Ovary (tissue), 3 donors: ENCODE results near the gene TMEM151B.

Source experiments
- CTCF ChIP-seq, 3 donors: fragments of 450-650 bp in 2 of 3; fragments of 200-600 bp in 1 of 3; IDR thresholded peaks; one replicate each; pipeline versions ENCODE4 v1.5.1 to v1.8.0; 2016 to 2022; ENCODE audit warnings: antibody characterized with exemption in 3 of 3, mild to moderate bottlenecking in 1 of 3
- EP300 ChIP-seq: sonication (generic); formaldehyde crosslinking; IDR thresholded peaks from one replicate; pipeline ENCODE4 v1.6.1; 2017; ENCODE audit warnings: antibody characterized with exemption
- POLR2A ChIP-seq: fragments of 450-650 bp; IDR thresholded peaks from one replicate; pipeline ENCODE4 v1.6.1; 2017; ENCODE audit warnings: antibody characterized with exemption, mild to moderate bottlenecking, moderate library complexity
- donor health status: DM: no; HTN: no; CAD: no.

- TF ChIP-seq CTCF (IDR thresholded peaks at IDR 0.05) (no peak), EP300 (no peak), POLR2A (no peak)
These were observed 11.9 kb upstream of the TMEM151B start for GRCh38 chr6:44258325-44258863.
